Muscle layer of colon (tissue), 2 donors: Measurements from ENCODE around the gene FOCAD.
A peak's percentile ranks its signal among the peaks of the same experiment; 100 is the strongest.

Source experiments
- H3K27ac ChIP-seq: one replicate; pipeline ENCODE4 v1.7.0; 2013; ENCODE audit warnings: low read depth, mild to moderate bottlenecking, low read length, moderate library complexity
- H3K27me3 ChIP-seq, 2 donors: one replicate each; pipeline ENCODE4 v1.7.0; 2013; ENCODE audit warnings: low read length in 2 of 2, mild to moderate bottlenecking in 2 of 2; ENCODE audit not compliant: insufficient read depth in 2 of 2, control insufficient read depth in 1 of 2
- H3K36me3 ChIP-seq: one replicate; pipeline ENCODE4 v1.7.0; 2013; ENCODE audit warnings: mild to moderate bottlenecking, low read length; ENCODE audit not compliant: insufficient read depth
- H3K4me1 ChIP-seq: one replicate; pipeline ENCODE4 v1.7.0; 2013; ENCODE audit warnings: mild to moderate bottlenecking, low read length; ENCODE audit not compliant: insufficient read depth
- H3K4me3 ChIP-seq, 2 donors: one replicate each; pipeline ENCODE4 v1.7.0; 2013; ENCODE audit warnings: low read length in 2 of 2, low read depth in 1 of 2, mild to moderate bottlenecking in 1 of 2, moderate library complexity in 1 of 2
- H3K9ac ChIP-seq: one replicate; pipeline ENCODE4 v1.7.0; 2013; ENCODE audit warnings: low read length
- H3K9me3 ChIP-seq: one replicate; pipeline ENCODE4 v1.7.0; 2013; ENCODE audit warnings: mild to moderate bottlenecking, low read length
- donor health status: abdominal sarcoma.
- donor health status: Adenocarcinoma of cecum.

Gene FOCAD

GRCh38 chr9:20984506-20984905, 300.4 kb downstream of the FOCAD start:
- H3K27ac ChIP-seq: no peak overlapping the region
- peaks cover 24% of the 10 kb centered on the region for H3K4me1 ChIP-seq
- no peaks in the 10 kb centered on the region for H3K9me3 ChIP-seq
- H3K36me3 ChIP-seq: peaks cover 3% of the 10 kb centered on the region
- H3K4me3 ChIP-seq: no peak overlapping the region
- no peaks in the 10 kb centered on the region for H3K27me3 ChIP-seq
- no peak overlapping the region for H3K9ac ChIP-seq

GRCh38 chr9:20985851-20986600, 302.0 kb downstream of the FOCAD start:
- no peaks in the 10 kb centered on the region for H3K9me3 ChIP-seq
- H3K9ac ChIP-seq: no peak overlapping the region
- H3K27ac ChIP-seq: no peak overlapping the region
- H3K36me3 ChIP-seq: peaks cover 3% of the 10 kb centered on the region
- H3K4me1 ChIP-seq: peaks cover 14% of the 10 kb centered on the region
- no peaks in the 10 kb centered on the region for H3K27me3 ChIP-seq
- no peak overlapping the region for H3K4me3 ChIP-seq

- no peaks in the 10 kb centered on the region for H3K9me3 ChIP-seq
- no peak overlapping the region for H3K9ac ChIP-seq
- no peaks in the 10 kb centered on the region for H3K27me3 ChIP-seq
- H3K36me3 ChIP-seq: peaks cover 3% of the 10 kb centered on the region
- no peaks in the 10 kb centered on the region for H3K4me1 ChIP-seq
- H3K27ac ChIP-seq: no peak overlapping the region
- H3K4me3 ChIP-seq: no peak overlapping the region
Measured at GRCh38 chr9:20987521-20987920, 303.5 kb downstream of the FOCAD start.

GRCh38 chr9:20988061-20988460, 304.0 kb downstream of the FOCAD start:
- Histone ChIP-seq H3K27ac (no peak overlapping the region), H3K4me1 (no peaks in the 10 kb centered on the region), H3K9ac (no peak overlapping the region), H3K27me3 (no peaks in the 10 kb centered on the region), H3K9me3 (no peaks in the 10 kb centered on the region), H3K4me3 (no peak overlapping the region), H3K36me3 (peaks cover 3% of the 10 kb centered on the region)

- H3K36me3 ChIP-seq: peaks cover 3% of the 10 kb centered on the region
- H3K9me3 ChIP-seq: no peaks in the 10 kb centered on the region
- no peaks in the 10 kb centered on the region for H3K4me1 ChIP-seq
- no peak overlapping the region for H3K9ac ChIP-seq
- no peak overlapping the region for H3K27ac ChIP-seq
- H3K27me3 ChIP-seq: no peaks in the 10 kb centered on the region
- H3K4me3 ChIP-seq: no peak overlapping the region
Measured at GRCh38 chr9:20988671-20989315, 304.7 kb downstream of the FOCAD start.

GRCh38 chr9:20989923-20990341, 305.9 kb downstream of the FOCAD start:
- H3K36me3 ChIP-seq: peaks cover 3% of the 10 kb centered on the region

GRCh38 chr9:20990867-20991266, 306.8 kb downstream of the FOCAD start:
- H3K9ac ChIP-seq: no peak overlapping the region
- H3K27ac ChIP-seq: no peak overlapping the region
- H3K4me1 ChIP-seq: no peaks in the 10 kb centered on the region
- H3K36me3 ChIP-seq: peaks cover 3% of the 10 kb centered on the region
- H3K4me3 ChIP-seq: no peak overlapping the region
- H3K27me3 ChIP-seq: no peaks in the 10 kb centered on the region
- H3K9me3 ChIP-seq: no peaks in the 10 kb centered on the region

More at GRCh38 chr9:20989923-20990341, 305.9 kb downstream of the FOCAD start:
- Histone ChIP-seq H3K9me3 (no peaks in the 10 kb centered on the region), H3K4me1 (no peaks in the 10 kb centered on the region), H3K27me3 (no peaks in the 10 kb centered on the region), H3K9ac (no peak overlapping the region), H3K27ac (no peak overlapping the region), H3K4me3 (no peak overlapping the region)

- Histone ChIP-seq H3K4me3 (no peak overlapping the region), H3K27ac (no peak overlapping the region), H3K9me3 (no peaks in the 10 kb centered on the region), H3K9ac (no peak overlapping the region), H3K4me1 (peaks cover 23% of the 10 kb centered on the region), H3K36me3 (no peaks in the 10 kb centered on the region), H3K27me3 (no peaks in the 10 kb centered on the region)
Measured at GRCh38 chr9:20994486-20994885, 310.4 kb downstream of the FOCAD start.

GRCh38 chr9:20995616-20996015, 311.6 kb downstream of the FOCAD start:
- H3K27me3 ChIP-seq: no peaks in the 10 kb centered on the region
- H3K36me3 ChIP-seq: no peaks in the 10 kb centered on the region
- peaks cover 25% of the 10 kb centered on the region for H3K4me1 ChIP-seq
- no peaks in the 10 kb centered on the region for H3K9me3 ChIP-seq
- no peak overlapping the region for H3K27ac ChIP-seq
- H3K4me3 ChIP-seq: no peak overlapping the region
- H3K9ac ChIP-seq: no peak overlapping the region

GRCh38 chr9:20996809-20997208, 312.8 kb downstream of the FOCAD start:
- peaks cover 25% of the 10 kb centered on the region for H3K4me1 ChIP-seq
- no peak overlapping the region for H3K9ac ChIP-seq
- no peaks in the 10 kb centered on the region for H3K9me3 ChIP-seq
- H3K4me3 ChIP-seq: no peak overlapping the region
- no peak overlapping the region for H3K27ac ChIP-seq
- no peaks in the 10 kb centered on the region for H3K27me3 ChIP-seq
- H3K36me3 ChIP-seq: no peaks in the 10 kb centered on the region

GRCh38 chr9:20997503-20998076, 313.5 kb downstream of the FOCAD start:
- Histone ChIP-seq H3K4me3 (no peak overlapping the region), H3K27me3 (no peaks in the 10 kb centered on the region), H3K36me3 (no peaks in the 10 kb centered on the region), H3K4me1 (peaks cover 25% of the 10 kb centered on the region), H3K9ac (no peak overlapping the region), H3K27ac (peak overlapping the region; percentile 20), H3K9me3 (no peaks in the 10 kb centered on the region)
